Heart left ventricle (tissue), 16 donors: ENCODE measurements around the gene THRAP3. TPM values are rescaled to one million over a fixed set of nuclear protein-coding genes. Genes with fewer than 3 reads are reported as not detected.
"Not testable (repeated sequence)": the region's sequence is repeated elsewhere in the genome, so short reads cannot be mapped to it uniquely, and the experiment has no call there.

ENCODE experiments used
- ATAC-seq, 4 donors: fragments of 200-7000 bp; cut with Tn5 transposase; one replicate each; pipeline ENCODE4 v1.9.1; 2020 to 2022; ENCODE audit warnings: moderate library complexity in 4 of 4, mild to moderate bottlenecking in 3 of 4, moderate number of reproducible peaks in 1 of 4
- DNase-seq, 5 donors: peaks; one replicate each; pipeline ENCODE4 v3.0.0-alpha.2; 2020
- H3K27ac ChIP-seq, 12 donors: fragments of 200-600 bp; sonication (generic) in 4 of 12; one replicate each; pipeline versions ENCODE4 v1.5.0 to v1.8.0; 2016 to 2022; ENCODE audit warnings: mild to moderate bottlenecking in 2 of 12
- H3K27me3 ChIP-seq, 9 donors: fragments of 200-600 bp; sonication (generic) in 2 of 9; one replicate each; pipeline versions ENCODE4 v1.5.1 to v1.8.0; 2016 to 2022; ENCODE audit warnings: mild to moderate bottlenecking in 3 of 9
- H3K36me3 ChIP-seq, 9 donors: fragments of 200-600 bp; sonication (generic) in 2 of 9; one replicate each; pipeline versions ENCODE4 v1.5.0 to v1.8.0; 2018 to 2022; ENCODE audit warnings: mild to moderate bottlenecking in 2 of 9
- H3K4me1 ChIP-seq, 12 donors: fragments of 200-600 bp; sonication (generic) in 4 of 12; one replicate each; pipeline versions ENCODE4 v1.5.0 to v1.8.0; 2016 to 2022; ENCODE audit warnings: mild to moderate bottlenecking in 3 of 12
- H3K4me3 ChIP-seq, 12 donors: fragments of 200-600 bp; sonication (generic) in 4 of 12; one replicate each; pipeline versions ENCODE4 v1.5.0 to v1.8.0; 2017 to 2022; ENCODE audit warnings: mild to moderate bottlenecking in 9 of 12, moderate library complexity in 4 of 12
- H3K9me3 ChIP-seq, 12 donors: fragments of 200-600 bp; sonication (generic) in 4 of 12; one replicate each; pipeline versions ENCODE4 v1.5.0 to v1.8.0; 2016 to 2022; ENCODE audit warnings: mild to moderate bottlenecking in 1 of 12
- POLR2A ChIP-seq, 2 donors: fragments of 450-650 bp; IDR thresholded peaks; one replicate each; pipeline ENCODE4 v1.6.1; 2017; ENCODE audit warnings: antibody characterized with exemption in 2 of 2, mild to moderate bottlenecking in 2 of 2, moderate library complexity in 2 of 2
- WGBS, 4 donors: extraction: QIAGEN DNeasy Blood & Tissue Kit in 2 of 4; methylation state at CpG; one replicate each; pipeline versions ENCODE4 v1.1.5 to v1.1.7; 2013 to 2018; 5-methylcytosine and 5-hydroxymethylcytosine counted together
- intact Hi-C, 10 donors: fragments of 100-400 bp; cut with DNase I; formaldehyde crosslinking; loops; one replicate each; pipeline versions ENCODE4 v1.11.1 to v1.14.2; 2022
- polyA plus RNA-seq, 2 donors: library from polyadenylated mRNA; stranded (reverse); fragments of 200-250 nt; gene quantifications; one replicate each; pipeline ENCODE4 v1.2.3, GENCODE V29; 2013
- total RNA-seq, 9 donors: library from RNA; depleted of rRNA in 2 of 9; stranded (reverse); fragments of >200 nt in 2 of 9; fragmentation: NEBNext Ultra II Directional in 3 of 9; extraction: Animal tissue kit (Norgen Biotek cat#: 25700) in 3 of 9; gene quantifications; one replicate each; pipeline versions ENCODE4 v1.1.0 to v1.2.4, GENCODE V29; 2016 to 2023
- TF ChIP-seq, protein P1 (sequence below), 12 donors: fragments of 200-600 bp; sonication (generic) in 4 of 12; IDR thresholded peaks; one replicate each; pipeline versions ENCODE4 v1.5.0 to v1.8.0; 2018 to 2022; ENCODE audit warnings: antibody characterized with exemption in 12 of 12, mild to moderate bottlenecking in 5 of 12
- donor health status: ischemic (EF 13 %, LVEDD 7.1; RV severe dilation, severe dysfunction).
- donor health status: healthy with polysubstance abuse.
- donor health status: DM: no; HTN: yes; CAD: no.
- donor health status: DM: no; HTN: no; CAD: no.
- donor health status: ischemic (EF 25% LVEDD 6.9; RV normal size, moderate dysfunction).
- donor health status: ischemic (EF 25% LVEDD 5.7; RV mildly dilated, moderate dysfunction).
- donor health status: healthy.
- donor health status: DM: yes; HTN: yes; CAD: no.
- donor health status: ischemic (EF 35%, LVEDD 5.7; RV mildly dilated, moderate dysfunction).
- donor health status: nonischemic (EF 11% LVEDD 7.7; RV severe dilation, severe dysfunction).
- donor health status: DM: yes; HTN: yes; CAD: no.
- donor health status: PGD.
- donor health status: ischemic (EF 29% LVEDD 5.4; RV normal size, mild dysfunction).
- donor health status: nonischemic (EF 23%, LVEDD 6.1; RV moderate dilation, normal function).

THRAP3 gene
- total and polyA plus RNA-seq, 11 donors = 27.9 to 106 (median 90.1) TPM

GRCh38 chr1:36179220-36179600 lies 45.0 kb upstream of the THRAP3 start:
- Histone ChIP-seq H3K4me1 (peaks cover 0 to 55% (median 25%) of the 10 kb centered on the region in 12 donors), H3K4me3 (no peak overlapping the region)

GRCh38 chr1:36182734-36183133 lies 41.5 kb upstream of the THRAP3 start:
- WGBS, 4 donors = 63 to 78% (median 64%) methylated on average over 2 of the region's 2 CpGs
- intact Hi-C loops = loop anchor here in 3 of 10 donors (10.0 kb wide), 2 partner anchors 78 to 102 kb away; no protein-coding TSS in a partner anchor
- H3K36me3 ChIP-seq = peaks cover 3 to 46% (median 41%) of the 10 kb centered on the region in 9 donors
- H3K9me3 ChIP-seq = no peaks in the 10 kb centered on the region
- H3K4me1 ChIP-seq = peaks cover 0 to 25% (median 9%) of the 10 kb centered on the region in 12 donors
- DNase-seq (no peak), ATAC-seq (peak in 1 of 4 donors; percentile 2)
- peak overlapping the region in 5 of 12 donors; percentile 5 to 84 (median 22) for H3K27ac ChIP-seq
- TF ChIP-seq, protein P1, sequence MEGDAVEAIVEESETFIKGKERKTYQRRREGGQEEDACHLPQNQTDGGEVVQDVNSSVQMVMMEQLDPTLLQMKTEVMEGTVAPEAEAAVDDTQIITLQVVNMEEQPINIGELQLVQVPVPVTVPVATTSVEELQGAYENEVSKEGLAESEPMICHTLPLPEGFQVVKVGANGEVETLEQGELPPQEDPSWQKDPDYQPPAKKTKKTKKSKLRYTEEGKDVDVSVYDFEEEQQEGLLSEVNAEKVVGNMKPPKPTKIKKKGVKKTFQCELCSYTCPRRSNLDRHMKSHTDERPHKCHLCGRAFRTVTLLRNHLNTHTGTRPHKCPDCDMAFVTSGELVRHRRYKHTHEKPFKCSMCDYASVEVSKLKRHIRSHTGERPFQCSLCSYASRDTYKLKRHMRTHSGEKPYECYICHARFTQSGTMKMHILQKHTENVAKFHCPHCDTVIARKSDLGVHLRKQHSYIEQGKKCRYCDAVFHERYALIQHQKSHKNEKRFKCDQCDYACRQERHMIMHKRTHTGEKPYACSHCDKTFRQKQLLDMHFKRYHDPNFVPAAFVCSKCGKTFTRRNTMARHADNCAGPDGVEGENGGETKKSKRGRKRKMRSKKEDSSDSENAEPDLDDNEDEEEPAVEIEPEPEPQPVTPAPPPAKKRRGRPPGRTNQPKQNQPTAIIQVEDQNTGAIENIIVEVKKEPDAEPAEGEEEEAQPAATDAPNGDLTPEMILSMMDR (IDR thresholded peaks at IDR 0.05) = no peak
- no peak for TF ChIP-seq POLR2A (IDR thresholded peaks at IDR 0.05)
- H3K27me3 ChIP-seq = no peaks in the 10 kb centered on the region
- no peak overlapping the region for H3K4me3 ChIP-seq

More at GRCh38 chr1:36179220-36179600, 45.0 kb upstream of the THRAP3 start:
- no peaks in the 10 kb centered on the region for H3K27me3 ChIP-seq
- TF ChIP-seq, protein P1 (IDR thresholded peaks at IDR 0.05) = no peak
- no peak for TF ChIP-seq POLR2A (IDR thresholded peaks at IDR 0.05)
- WGBS, 4 donors = 61 to 72% (median 66%) methylated on average over 19 of the region's 19 CpGs
- DNase-seq (no peak), ATAC-seq (no peak)
- H3K27ac ChIP-seq = peak overlapping the region in 11 of 12 donors; percentile 8 to 100 (median 54)
- no peaks in the 10 kb centered on the region for H3K9me3 ChIP-seq
- H3K36me3 ChIP-seq = peaks cover 3 to 82% (median 75%) of the 10 kb centered on the region in 9 donors
- intact Hi-C loops = no loop called here

DNA sequence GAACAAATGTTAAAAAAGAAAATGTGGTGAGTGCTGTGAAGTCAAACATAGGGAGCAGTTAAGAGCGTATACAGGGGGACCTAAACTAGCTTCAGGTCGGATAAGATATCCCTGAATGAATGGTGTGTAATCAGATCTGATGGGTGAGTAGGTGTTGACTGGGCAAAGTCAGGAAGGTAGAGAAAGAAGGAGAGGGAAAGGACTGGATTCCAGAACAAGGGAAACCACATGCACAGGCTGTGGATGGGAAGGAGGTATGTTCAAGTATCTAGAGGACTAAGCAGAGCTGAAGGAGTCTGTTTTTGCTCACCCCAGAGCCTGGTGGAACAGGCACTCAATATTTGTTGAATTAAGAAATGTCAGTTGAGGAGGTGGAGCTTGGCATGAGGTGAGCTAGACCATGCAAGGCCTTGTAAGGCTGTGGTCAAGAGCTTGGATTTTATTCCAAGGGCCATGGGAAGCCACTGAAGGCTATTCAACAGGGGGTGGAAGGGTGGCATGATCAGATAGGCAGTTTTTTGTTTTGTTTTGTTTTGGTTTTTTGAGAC lies 40.9 kb upstream of the THRAP3 start:
- WGBS, 4 donors = 48 to 64% (median 54%) methylated on average over 2 of the region's 2 CpGs
- ATAC-seq (no peak), DNase-seq (no peak)
- no peaks in the 10 kb centered on the region for H3K9me3 ChIP-seq
- H3K27me3 ChIP-seq = no peaks in the 10 kb centered on the region
- intact Hi-C loops = loop anchor here in 3 of 10 donors (10.0 kb wide), 2 partner anchors 79 to 101 kb away; no protein-coding TSS in a partner anchor
- peak overlapping the region in 7 of 12 donors; percentile 4 to 84 (median 22) for H3K27ac ChIP-seq
- H3K4me3 ChIP-seq = no peak overlapping the region
- H3K36me3 ChIP-seq = peaks cover 3 to 40% (median 35%) of the 10 kb centered on the region in 9 donors
- peaks cover 0 to 23% (median 11%) of the 10 kb centered on the region in 12 donors for H3K4me1 ChIP-seq
- TF ChIP-seq POLR2A (IDR thresholded peaks at IDR 0.05) = no peak
- TF ChIP-seq, protein P1 (IDR thresholded peaks at IDR 0.05) = no peak

GRCh38 chr1:36187800-36188593 lies 36.2 kb upstream of the THRAP3 start:
- peak; percentile 86 to 92 (median 88) for DNase-seq

DNA sequence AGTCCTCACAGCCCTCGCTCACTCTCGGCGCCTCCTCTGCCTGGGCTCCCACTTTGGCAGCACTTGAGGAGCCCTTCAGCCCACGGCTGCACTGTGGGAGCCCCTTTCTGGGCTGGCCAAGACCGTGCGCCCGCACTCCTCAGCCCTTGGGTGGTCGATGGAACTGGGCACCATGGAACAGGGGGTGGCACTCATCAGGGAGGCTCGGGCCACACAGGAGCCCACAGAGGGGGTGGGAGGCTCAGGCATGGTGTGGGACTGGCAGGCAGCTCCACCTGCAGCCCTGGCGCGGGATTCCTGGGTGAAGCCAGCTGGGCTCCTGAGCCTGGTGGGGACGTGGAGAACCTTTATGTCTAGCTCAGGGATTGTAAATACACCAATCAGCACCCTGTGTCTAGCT lies 27.4 kb upstream of the THRAP3 start:
- peaks cover 0 to 23% (median 5%) of the 10 kb centered on the region in 12 donors for H3K4me1 ChIP-seq
- ATAC-seq, H3K9me3 ChIP-seq, H3K36me3 ChIP-seq, H3K27ac ChIP-seq, DNase-seq, intact Hi-C loops, H3K4me3 ChIP-seq, H3K27me3 ChIP-seq: not testable (repeated sequence)
- 87 to 95% (median 90%) methylated on average over 12 of the region's 12 CpGs for WGBS, 4 donors

More at GRCh38 chr1:36187800-36188593, 36.2 kb upstream of the THRAP3 start:
- Histone ChIP-seq H3K4me3 (no peak overlapping the region), H3K4me1 (peaks cover 0 to 15% (median 9%) of the 10 kb centered on the region in 12 donors), H3K9me3 (no peaks in the 10 kb centered on the region), H3K27ac (peak overlapping the region; percentile 72 to 90 (median 84)), H3K36me3 (no peaks in the 10 kb centered on the region), H3K27me3 (no peaks in the 10 kb centered on the region)
- TF ChIP-seq, protein P1 (IDR thresholded peaks at IDR 0.05) = peak; percentile 69 to 94 (median 88)
- TF ChIP-seq POLR2A (IDR thresholded peaks at IDR 0.05) = peak in 1 of 2 donors; percentile 36
- 1 to 4% (median 3%) methylated on average over 9 of the region's 9 CpGs for WGBS, 4 donors
- intact Hi-C loops = loop anchor here (1.0 to 10.0 kb wide), 13 partner anchors 36 to 234 kb away; partner anchors contain the start of gene TRAPPC3 (in 5 of the 10)
- peak; percentile 89 to 97 (median 94) for ATAC-seq
